OCI-LY1 (cell line): ENCODE results near the gene HACL1.

Source experiments
- CTCF ChIP-seq: fragments of 200-600 bp; sonication (generic), shearing (Covaris generic); IDR thresholded peaks from 2 replicates; pipeline ENCODE4 v1.5.1; 2017; ENCODE audit warnings: mild to moderate bottlenecking, antibody characterized with exemption, low read length, moderate library complexity, mixed read lengths
- EZH2 ChIP-seq: fragments of 200-600 bp; sonication (generic), shearing (Covaris generic); IDR thresholded peaks from 2 replicates; pipeline ENCODE4 v1.8.0; 2017; ENCODE audit warnings: borderline replicate concordance, mixed run types, mild to moderate bottlenecking, antibody characterized with exemption, low read length, moderate library complexity, mixed read lengths

GRCh38 chr3:15578289-15578867 is 23.0 kb downstream of the HACL1 start:
- TF ChIP-seq EZH2 = no peak
- TF ChIP-seq CTCF = no peak
